Mucosa of rectum (tissue), 2 donors: ENCODE measurements around the gene DGAT2.

Source experiments
- H3K27ac ChIP-seq, 2 donors: one replicate each; pipeline ENCODE4 v1.7.0; 2013; ENCODE audit warnings: inconsistent platforms in 2 of 2, low read depth in 2 of 2, low read length in 2 of 2
- H3K27me3 ChIP-seq, 2 donors: one replicate each; pipeline ENCODE4 v1.7.0; 2013; ENCODE audit warnings: low read length in 2 of 2; ENCODE audit not compliant: control insufficient read depth in 2 of 2, insufficient read depth in 2 of 2
- H3K36me3 ChIP-seq, 2 donors: one replicate each; pipeline ENCODE4 v1.7.0; 2013; ENCODE audit warnings: low read length in 2 of 2; ENCODE audit not compliant: control insufficient read depth in 2 of 2, insufficient read depth in 2 of 2
- H3K4me1 ChIP-seq, 2 donors: one replicate each; pipeline ENCODE4 v1.7.0; 2013; ENCODE audit warnings: low read length in 2 of 2, mild to moderate bottlenecking in 1 of 2; ENCODE audit not compliant: control insufficient read depth in 2 of 2, insufficient read depth in 2 of 2
- H3K4me3 ChIP-seq, 2 donors: one replicate each; pipeline ENCODE4 v1.7.0; 2013; ENCODE audit warnings: low read length in 2 of 2
- H3K9ac ChIP-seq, 2 donors: one replicate each; pipeline ENCODE4 v1.7.0; 2013; ENCODE audit warnings: low read length in 2 of 2, low read depth in 1 of 2, mild to moderate bottlenecking in 1 of 2
- H3K9me3 ChIP-seq, 2 donors: one replicate each; pipeline ENCODE4 v1.7.0; 2013; ENCODE audit warnings: low read length in 2 of 2; ENCODE audit not compliant: control insufficient read depth in 2 of 2
- donor health status: healthy.
- donor health status: Normal muscosa, but diverticular disease.

DGAT2 gene

GRCh38 chr11:75797792-75798191 is 29.2 kb downstream of the DGAT2 start:
- Histone ChIP-seq H3K27me3 (no peaks in the 10 kb centered on the region), H3K4me1 (no peaks in the 10 kb centered on the region), H3K9ac (no peak overlapping the region), H3K4me3 (no peak overlapping the region), H3K9me3 (no peaks in the 10 kb centered on the region), H3K27ac (no peak overlapping the region), H3K36me3 (no peaks in the 10 kb centered on the region)

- H3K4me1 ChIP-seq = no peaks in the 10 kb centered on the region
- H3K9me3 ChIP-seq = no peaks in the 10 kb centered on the region
- no peaks in the 10 kb centered on the region for H3K27me3 ChIP-seq
- no peak overlapping the region for H3K4me3 ChIP-seq
- no peak overlapping the region for H3K9ac ChIP-seq
- H3K27ac ChIP-seq = no peak overlapping the region
- no peaks in the 10 kb centered on the region for H3K36me3 ChIP-seq
These were observed 31.6 kb downstream of the DGAT2 start for GRCh38 chr11:75800136-75800675.

GRCh38 chr11:75800728-75801361 is 32.3 kb downstream of the DGAT2 start:
- no peaks in the 10 kb centered on the region for H3K36me3 ChIP-seq
- H3K9me3 ChIP-seq = no peaks in the 10 kb centered on the region
- no peak overlapping the region for H3K4me3 ChIP-seq
- no peaks in the 10 kb centered on the region for H3K4me1 ChIP-seq
- H3K9ac ChIP-seq = no peak overlapping the region
- H3K27me3 ChIP-seq = no peaks in the 10 kb centered on the region
- no peak overlapping the region for H3K27ac ChIP-seq

GRCh38 chr11:75801362-75802020 is 32.9 kb downstream of the DGAT2 start:
- H3K9ac ChIP-seq = no peak overlapping the region
- no peak overlapping the region for H3K27ac ChIP-seq
- H3K27me3 ChIP-seq = no peaks in the 10 kb centered on the region
- no peaks in the 10 kb centered on the region for H3K36me3 ChIP-seq
- no peaks in the 10 kb centered on the region for H3K4me1 ChIP-seq
- no peaks in the 10 kb centered on the region for H3K9me3 ChIP-seq
- H3K4me3 ChIP-seq = no peak overlapping the region

- no peak overlapping the region for H3K9ac ChIP-seq
- H3K27ac ChIP-seq = no peak overlapping the region
These were observed 33.7 kb downstream of the DGAT2 start for GRCh38 chr11:75802021-75802912.

GRCh38 chr11:75802913-75803820 is 34.6 kb downstream of the DGAT2 start:
- Histone ChIP-seq H3K4me1 (no peaks in the 10 kb centered on the region), H3K27me3 (no peaks in the 10 kb centered on the region), H3K36me3 (no peaks in the 10 kb centered on the region), H3K9me3 (no peaks in the 10 kb centered on the region), H3K9ac (no peak overlapping the region), H3K4me3 (no peak overlapping the region), H3K27ac (no peak overlapping the region)

More at GRCh38 chr11:75802021-75802912, 33.7 kb downstream of the DGAT2 start:
- Histone ChIP-seq H3K9me3 (no peaks in the 10 kb centered on the region), H3K27me3 (no peaks in the 10 kb centered on the region), H3K4me1 (no peaks in the 10 kb centered on the region), H3K4me3 (no peak overlapping the region), H3K36me3 (no peaks in the 10 kb centered on the region)

- H3K36me3 ChIP-seq = no peaks in the 10 kb centered on the region
- H3K4me1 ChIP-seq = peaks cover 0 to 6% of the 10 kb centered on the region in 2 donors
- no peaks in the 10 kb centered on the region for H3K27me3 ChIP-seq
- no peak overlapping the region for H3K9ac ChIP-seq
- no peaks in the 10 kb centered on the region for H3K9me3 ChIP-seq
- no peak overlapping the region for H3K4me3 ChIP-seq
- H3K27ac ChIP-seq = no peak overlapping the region
These were observed 40.5 kb downstream of the DGAT2 start for GRCh38 chr11:75809111-75809510.

GRCh38 chr11:75809991-75810390 is 41.4 kb downstream of the DGAT2 start:
- no peaks in the 10 kb centered on the region for H3K9me3 ChIP-seq
- H3K4me1 ChIP-seq = peaks cover 0 to 9% of the 10 kb centered on the region in 2 donors
- no peaks in the 10 kb centered on the region for H3K27me3 ChIP-seq
- no peaks in the 10 kb centered on the region for H3K36me3 ChIP-seq
- H3K4me3 ChIP-seq = no peak overlapping the region
- no peak overlapping the region for H3K27ac ChIP-seq
- no peak overlapping the region for H3K9ac ChIP-seq

GRCh38 chr11:75810637-75811390 is 42.2 kb downstream of the DGAT2 start:
- peak overlapping the region in 1 of 2 donors; percentile 16 for H3K27ac ChIP-seq
- H3K9ac ChIP-seq = peak overlapping the region in 1 of 2 donors; percentile 6
- no peaks in the 10 kb centered on the region for H3K27me3 ChIP-seq
- H3K4me3 ChIP-seq = no peak overlapping the region
- H3K9me3 ChIP-seq = no peaks in the 10 kb centered on the region
- no peaks in the 10 kb centered on the region for H3K36me3 ChIP-seq
- H3K4me1 ChIP-seq = peaks cover 0 to 9% of the 10 kb centered on the region in 2 donors
